ENCODE data around the gene TRAPPC2B.

TRAPPC2B gene

GRCh38 chr19:57376151-57376550, 12.8 kb downstream of the TRAPPC2B start:
- DNase-seq, result no peak

DNA sequence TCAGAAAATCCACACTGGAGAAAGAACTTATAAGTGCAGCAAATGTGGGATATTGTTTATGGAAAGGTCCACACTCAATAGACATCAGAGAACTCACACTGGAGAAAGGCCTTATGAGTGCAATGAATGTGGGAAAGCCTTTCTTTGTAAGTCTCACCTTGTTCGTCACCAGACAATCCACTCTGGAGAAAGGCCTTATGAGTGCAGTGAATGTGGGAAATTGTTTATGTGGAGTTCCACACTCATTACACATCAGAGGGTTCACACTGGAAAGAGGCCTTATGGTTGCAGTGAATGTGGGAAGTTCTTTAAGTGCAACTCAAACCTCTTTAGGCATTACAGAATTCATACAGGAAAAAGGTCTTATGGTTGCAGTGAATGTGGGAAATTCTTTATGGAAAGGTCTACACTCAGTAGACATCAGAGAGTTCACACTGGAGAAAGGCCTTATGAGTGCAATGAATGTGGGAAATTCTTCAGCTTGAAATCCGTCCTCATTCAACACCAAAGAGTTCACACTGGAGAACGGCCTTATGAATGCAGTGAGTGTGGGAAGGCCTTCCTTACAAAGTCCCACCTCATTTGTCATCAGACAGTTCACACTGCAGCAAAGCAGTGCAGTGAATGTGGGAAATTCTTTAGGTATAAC, 14.3 kb downstream of the TRAPPC2B start:
- no peak for DNase-seq

DNA sequence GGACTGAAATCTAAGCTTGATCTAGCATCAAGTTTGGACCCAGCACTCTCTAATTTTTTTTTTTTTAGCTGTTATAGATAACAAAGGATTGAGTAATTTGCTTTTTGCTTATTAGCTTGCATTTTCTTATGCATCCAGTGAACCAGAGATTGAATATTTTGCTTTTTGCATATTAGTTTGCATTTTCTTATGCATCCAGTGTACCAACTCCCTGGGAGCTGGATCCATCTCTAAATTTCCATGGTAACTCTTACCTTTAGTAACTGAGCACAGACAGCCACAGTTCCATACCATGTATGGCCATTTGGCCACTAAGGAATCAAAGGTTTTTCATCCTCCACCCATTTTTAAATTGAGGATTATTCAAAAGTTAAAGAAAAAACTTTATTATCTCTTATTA, 17.6 kb downstream of the TRAPPC2B start:
- DNase-seq, result no peak

DNA sequence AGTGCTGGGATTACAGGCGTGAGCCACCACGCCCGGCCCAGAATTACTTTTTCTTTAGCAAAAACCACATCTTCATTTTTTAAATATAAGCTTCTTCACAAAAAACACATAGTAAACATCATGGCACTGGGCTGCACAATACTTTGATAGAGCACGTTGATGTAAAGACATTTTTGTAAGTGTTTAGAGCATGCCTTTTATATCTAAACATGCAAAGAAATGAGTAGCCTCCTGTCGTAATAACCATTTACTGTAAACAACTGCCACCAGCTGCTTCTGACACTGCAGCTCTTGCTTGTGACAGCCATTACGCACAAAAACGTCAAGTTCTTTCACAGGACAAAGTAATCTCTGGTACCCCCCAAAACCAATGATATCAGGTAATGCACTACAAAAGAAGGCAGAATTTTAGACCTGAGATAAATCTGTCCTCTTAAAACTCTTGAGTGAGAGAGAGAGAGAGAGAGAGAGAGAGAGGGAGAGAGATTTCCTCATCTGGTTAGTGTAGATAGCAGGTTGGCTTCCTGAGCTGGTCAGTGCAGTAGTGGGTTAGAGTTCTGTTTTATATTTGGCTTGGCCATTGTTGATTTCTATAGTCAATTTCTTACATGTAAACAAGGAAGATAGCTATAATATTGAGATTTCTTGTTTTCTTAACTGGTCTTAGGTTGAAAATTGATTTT, 19.6 kb downstream of the TRAPPC2B start:
- no peak for DNase-seq

- no peak for DNase-seq
These were observed 25.9 kb downstream of the TRAPPC2B start for GRCh38 chr19:57389194-57389729.

DNA sequence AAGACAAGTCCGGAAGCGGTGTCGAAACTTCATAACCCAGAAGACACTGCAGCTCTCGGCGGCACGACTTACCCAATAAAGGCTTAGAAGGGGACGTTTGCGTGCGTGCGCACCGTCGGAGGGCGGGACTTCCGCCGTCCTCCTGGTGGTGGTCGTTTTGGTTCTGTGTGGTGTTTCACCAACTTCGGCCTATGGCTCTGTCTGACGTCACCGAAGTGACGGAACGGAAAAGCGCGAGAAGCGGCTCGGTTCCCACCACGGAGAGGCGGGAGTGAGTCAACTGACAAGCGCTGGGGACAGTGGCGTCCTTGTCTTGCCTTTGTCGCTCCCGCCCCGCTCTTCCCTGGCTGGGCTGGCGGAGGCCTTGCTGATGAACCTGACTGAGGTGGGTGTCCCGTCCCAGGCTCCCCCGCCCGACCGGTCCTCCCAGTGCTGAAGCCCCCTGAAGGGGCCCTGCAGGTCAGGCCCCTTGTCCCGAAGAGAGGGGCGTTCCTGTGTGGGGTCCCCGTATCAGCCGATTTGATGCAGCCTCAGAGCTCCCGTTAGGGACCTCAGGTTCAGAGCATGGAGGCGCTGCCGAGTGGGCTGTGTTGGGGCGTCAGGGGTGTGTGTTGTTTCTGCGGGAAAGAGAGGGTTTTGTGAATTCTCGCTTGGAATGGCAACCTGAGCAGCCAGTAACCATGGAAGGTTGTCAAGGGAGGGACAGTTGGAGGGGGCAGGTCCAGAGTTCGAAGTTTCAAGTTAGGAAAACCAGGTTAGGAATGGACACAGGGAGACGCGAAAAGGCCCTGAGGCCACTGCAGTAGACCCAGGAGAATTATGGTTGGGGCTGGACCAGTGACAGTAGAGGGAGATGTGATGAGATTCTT, 26.6 kb downstream of the TRAPPC2B start, which contains the start of gene ZNF548:
Gene ZNF548, plus strand, starts transcription at position 125 of the 869 bp plus-strand sequence. Its CDS starts 246 bp downstream, at position 371.
- peak; percentile 34 for DNase-seq

GRCh38 chr19:57395710-57396109, 32.4 kb downstream of the TRAPPC2B start:
- no peak for DNase-seq

DNA sequence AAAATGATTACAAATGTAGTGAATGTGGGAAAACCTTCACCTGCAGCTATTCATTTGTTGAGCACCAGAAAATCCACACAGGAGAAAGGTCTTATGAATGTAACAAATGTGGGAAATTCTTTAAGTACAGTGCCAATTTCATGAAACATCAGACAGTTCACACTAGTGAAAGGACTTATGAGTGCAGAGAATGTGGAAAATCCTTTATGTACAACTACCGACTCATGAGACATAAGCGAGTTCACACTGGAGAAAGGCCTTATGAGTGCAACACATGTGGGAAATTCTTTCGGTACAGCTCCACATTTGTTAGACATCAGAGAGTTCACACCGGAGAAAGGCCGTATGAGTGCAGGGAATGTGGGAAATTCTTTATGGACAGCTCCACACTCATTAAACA, 35.5 kb downstream of the TRAPPC2B start:
- DNase-seq, result no peak

GRCh38 chr19:57403737-57404563, 40.6 kb downstream of the TRAPPC2B start:
- DNase-seq, result no peak

- no peak for DNase-seq
These were observed 43.3 kb downstream of the TRAPPC2B start for GRCh38 chr19:57406516-57407123.

- DNase-seq, result no peak
These were observed 47.7 kb downstream of the TRAPPC2B start, which contains the start of gene ZNF17 for GRCh38 chr19:57410877-57411671. Gene ZNF17 (plus strand): TSS chr19:57411161. CDS start chr19:57413616, 2,455 bp downstream.
